T1000 (cell line): ENCODE measurements around the gene FGFRL1.
"Not testable (repeated sequence)": the region's sequence is repeated elsewhere in the genome, so short reads cannot be mapped to it uniquely, and the experiment has no call there.

Experiments
- DNase-seq: peaks from one replicate; lab custom pipeline; 2025; ENCODE audit warnings: mixed read lengths; lab: John Stamatoyannopoulos, UW

Gene FGFRL1

DNA sequence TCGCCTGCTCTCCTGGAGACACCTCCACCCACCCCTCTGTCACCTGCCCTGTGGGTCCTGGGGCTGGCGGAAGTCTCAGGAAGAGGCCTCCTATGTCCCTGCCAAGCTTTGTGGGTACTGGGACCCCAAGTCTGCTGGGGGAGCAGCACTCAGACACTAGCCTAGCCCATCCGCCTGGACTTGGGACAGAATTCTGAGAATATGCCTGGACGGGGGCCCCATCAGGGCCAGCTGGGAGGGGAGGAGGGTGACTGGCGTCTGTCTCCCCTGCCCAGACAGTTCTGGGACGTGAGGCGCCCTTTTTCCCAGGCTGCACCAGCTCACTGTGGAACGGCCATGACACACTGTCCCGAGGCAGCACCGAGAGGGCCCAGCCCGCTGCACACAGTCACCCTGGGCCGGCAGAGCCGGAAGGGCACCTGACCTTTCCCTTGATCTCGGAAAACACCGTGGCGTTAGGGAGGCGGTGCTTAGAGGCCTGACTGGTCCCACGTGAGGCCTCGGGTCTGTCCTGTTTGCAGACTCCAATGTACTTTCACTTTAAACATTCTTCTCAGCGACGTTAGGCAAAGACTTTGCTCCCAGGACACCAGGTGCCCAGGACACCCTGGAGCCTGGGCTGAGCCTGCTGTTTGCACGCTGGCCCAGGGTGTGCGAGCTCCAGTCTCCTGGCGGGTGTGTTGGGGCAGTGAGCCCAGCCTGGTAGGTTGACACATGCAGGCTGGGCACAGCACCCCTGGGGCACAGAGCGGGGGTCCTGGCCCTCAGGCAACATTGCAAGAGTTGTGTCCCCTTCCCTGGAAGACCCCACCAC, 18.9 kb upstream of the FGFRL1 start:
- DNase-seq: no peak

GRCh38 chr4:993111-994029, 18.1 kb upstream of the FGFRL1 start, which contains the start of gene SLC26A1:
Gene SLC26A1, minus strand, starts transcription at chr4:993404. Its CDS starts 1,701 bp downstream, at chr4:991703.
- DNase-seq: no peak

- no peak for DNase-seq
Observed at GRCh38 chr4:995311-996026, 16.0 kb upstream of the FGFRL1 start.

DNA sequence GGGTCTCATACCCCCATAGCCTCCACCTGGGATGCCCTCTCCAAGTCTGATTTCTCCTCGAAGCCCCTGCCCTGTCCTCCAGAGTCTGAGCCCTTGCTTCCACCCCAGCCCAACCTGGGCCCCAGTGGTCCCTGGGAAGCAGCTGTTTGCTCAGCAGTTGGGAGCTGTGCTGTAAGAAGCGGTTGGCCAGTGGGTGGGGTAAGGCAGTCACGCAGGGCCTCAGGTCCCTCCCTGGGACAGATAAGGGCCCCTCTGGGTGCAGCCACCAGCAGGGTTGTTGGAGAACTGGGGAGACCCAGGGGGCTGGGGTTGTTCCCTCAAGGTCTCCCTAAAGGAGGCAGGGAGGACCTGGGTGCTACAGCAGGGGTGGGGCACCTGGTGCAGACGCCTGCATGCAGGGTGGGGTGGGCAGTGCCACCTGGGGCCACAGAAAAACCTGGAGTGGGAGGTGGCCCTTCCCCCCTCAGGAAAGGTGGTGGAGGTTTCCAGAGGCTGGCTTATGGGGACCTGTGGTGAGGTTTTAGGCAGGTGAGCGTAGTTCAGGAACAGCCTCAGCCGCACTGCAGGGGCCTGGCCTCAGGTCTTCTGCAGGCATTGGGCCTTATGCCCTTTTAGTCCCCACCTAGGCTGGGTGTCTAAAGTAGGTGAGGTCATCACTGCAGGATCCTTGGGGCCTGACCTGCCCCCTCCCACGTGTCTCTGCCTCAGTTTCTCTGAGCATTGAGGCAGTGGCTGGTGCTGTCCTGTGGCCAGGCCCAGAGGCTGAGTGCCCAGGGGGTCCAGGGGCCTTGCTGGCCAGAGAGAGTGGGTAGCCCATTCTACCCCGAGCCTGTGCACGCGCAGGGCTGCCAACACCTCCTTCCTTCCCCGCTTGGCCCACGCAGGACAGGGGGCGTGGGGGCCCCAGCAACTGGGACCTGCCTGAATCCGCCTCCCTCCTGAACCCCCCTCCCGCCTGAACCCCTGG, 15.1 kb upstream of the FGFRL1 start:
- DNase-seq: no peak

DNA sequence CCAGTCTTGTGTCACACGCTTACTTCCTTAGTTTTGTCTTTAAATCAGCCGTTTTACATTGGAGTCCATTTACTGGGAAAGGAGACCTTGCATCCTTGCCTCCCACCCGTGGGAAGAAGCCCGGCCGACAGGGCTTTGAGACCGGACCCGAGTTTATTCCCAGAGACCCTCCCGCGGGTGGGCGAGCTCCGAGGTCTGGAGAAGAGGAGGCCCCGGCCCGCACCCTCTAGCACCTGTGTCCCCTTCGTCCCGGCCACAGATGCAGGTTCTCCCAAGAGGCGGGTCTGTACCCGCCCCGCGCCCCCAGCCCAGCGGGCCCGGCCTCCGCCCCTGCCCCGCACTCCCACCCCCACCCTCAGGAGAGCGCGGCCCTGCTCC, 14.4 kb upstream of the FGFRL1 start:
- DNase-seq: no peak

GRCh38 chr4:997375-998071, 13.9 kb upstream of the FGFRL1 start:
- no peak for DNase-seq

GRCh38 chr4:998096-998691, 13.2 kb upstream of the FGFRL1 start:
- no peak for DNase-seq

DNA sequence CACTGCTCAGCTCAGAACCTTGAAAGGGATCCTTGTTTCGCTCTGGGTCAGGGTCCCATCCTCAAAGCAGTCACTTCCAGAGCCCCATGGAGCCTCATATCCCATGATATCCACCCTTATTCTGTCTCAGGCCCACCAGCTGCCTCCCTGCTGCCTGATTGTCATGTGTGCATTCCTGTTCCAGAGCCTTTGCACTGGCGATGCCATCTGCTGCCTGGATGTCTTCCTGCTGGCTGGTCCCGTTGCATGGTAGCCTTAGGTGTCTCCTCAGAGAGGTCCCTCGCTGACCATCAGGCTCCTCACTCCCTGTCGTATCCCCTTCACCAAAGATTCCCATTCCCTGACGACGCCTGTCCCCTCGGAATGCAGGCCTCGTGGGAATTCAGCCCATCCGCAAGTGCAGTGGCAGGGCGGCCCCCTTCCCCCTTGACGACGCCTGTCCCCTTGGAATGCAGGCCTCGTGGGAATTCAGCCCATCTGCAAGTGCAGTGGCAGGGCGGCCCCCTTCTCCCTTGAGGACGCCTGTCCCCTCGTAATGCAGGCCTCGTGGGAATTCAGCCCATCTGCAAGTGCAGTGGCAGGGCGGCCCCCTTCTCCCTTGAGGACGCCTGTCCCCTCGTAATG, 12.1 kb upstream of the FGFRL1 start:
- not testable (repeated sequence) for DNase-seq

DNA sequence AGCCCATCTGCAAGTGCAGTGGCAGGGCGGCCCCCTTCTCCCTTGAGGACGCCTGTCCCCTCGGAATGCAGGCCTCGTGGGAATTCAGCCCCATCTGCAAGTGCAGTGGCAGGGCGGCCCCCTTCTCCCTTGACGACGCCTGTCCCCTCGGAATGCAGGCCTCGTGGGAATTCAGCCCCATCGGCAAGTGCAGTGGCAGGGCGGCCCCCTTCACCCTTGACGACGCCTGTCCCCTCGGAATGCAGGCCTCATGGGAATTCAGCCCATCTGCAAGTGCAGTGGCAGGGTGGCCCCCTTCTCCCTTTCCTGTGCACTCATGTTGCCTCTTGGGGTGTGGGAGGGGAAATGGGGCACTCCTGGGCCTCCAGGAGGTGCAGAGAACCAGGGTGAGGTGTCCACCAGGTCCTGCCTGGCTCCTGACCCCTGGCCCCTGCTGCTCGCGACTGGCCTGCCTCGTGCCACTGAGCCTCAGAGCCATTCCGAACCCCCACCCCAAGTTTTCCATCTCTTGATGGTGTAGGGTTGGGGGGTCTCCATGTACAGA, 11.5 kb upstream of the FGFRL1 start:
- DNase-seq: no peak

DNA sequence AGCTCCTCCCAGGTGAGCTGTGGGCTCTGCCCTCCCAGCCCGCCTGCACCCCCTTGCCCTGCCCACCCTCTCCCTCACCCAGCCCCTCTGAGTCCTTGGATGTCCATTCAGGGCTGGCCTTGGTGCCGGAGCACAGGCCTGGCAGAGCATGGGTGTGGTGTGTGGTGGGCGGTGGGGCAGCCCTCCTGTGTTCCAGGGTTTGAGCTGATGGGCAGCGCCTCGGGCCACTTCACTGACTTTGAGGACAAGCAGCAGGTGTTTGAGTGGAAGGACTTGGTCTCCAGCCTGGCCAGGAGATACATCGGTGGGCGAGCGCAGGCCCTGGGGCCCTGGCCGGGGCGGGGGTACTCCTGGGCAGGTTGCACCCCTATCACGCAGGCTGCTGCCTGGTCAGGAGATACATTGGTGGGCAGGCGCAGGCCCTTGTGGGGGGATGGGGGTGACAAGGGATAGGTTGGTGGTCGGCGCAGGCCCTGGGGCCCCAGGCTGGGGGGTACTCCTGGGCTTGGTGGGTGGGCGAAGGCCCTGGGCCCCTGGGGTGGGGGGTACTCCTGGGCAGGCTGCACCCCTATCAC, 10.7 kb upstream of the FGFRL1 start:
- DNase-seq: no peak

DNA sequence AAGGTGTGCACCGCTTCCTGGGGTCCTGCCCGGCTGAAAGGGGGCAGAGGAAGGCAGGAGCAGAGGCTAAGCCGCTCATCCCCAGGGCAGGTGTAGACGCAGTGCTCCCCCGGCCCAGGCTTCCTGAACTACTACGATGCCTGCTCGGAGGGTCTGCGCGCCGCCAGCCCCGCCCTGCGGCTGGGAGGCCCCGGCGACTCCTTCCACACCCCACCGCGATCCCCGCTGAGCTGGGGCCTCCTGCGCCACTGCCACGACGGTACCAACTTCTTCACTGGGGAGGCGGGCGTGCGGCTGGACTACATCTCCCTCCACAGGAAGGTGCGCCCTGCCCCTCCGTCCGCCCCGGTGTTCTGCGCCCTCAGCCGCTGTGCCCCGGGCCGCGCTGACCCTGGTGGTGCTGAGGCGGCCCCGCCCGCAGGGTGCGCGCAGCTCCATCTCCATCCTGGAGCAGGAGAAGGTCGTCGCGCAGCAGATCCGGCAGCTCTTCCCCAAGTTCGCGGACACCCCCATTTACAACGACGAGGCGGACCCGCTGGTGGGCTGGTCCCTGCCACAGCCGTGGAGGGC, 9.8 kb upstream of the FGFRL1 start:
- DNase-seq: no peak

DNA sequence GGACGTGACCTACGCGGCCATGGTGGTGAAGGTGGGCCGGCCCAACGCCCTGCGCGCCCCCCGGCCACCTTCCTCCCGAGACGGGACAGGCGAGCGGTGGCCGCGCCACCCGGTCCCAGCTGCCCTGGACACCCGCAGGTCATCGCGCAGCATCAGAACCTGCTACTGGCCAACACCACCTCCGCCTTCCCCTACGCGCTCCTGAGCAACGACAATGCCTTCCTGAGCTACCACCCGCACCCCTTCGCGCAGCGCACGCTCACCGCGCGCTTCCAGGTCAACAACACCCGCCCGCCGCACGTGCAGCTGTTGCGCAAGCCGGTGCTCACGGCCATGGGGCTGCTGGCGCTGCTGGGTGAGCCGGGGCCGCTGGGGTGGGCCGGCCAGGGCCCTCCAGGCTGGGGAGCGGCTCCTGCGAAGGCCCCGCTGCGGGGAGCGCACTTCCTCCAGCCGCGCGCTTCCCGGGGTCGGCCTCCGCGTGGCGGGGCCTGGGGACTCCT, 9.2 kb upstream of the FGFRL1 start:
- DNase-seq: no peak

- DNase-seq: no peak
Observed at GRCh38 chr4:1002631-1003251, 8.7 kb upstream of the FGFRL1 start.

DNA sequence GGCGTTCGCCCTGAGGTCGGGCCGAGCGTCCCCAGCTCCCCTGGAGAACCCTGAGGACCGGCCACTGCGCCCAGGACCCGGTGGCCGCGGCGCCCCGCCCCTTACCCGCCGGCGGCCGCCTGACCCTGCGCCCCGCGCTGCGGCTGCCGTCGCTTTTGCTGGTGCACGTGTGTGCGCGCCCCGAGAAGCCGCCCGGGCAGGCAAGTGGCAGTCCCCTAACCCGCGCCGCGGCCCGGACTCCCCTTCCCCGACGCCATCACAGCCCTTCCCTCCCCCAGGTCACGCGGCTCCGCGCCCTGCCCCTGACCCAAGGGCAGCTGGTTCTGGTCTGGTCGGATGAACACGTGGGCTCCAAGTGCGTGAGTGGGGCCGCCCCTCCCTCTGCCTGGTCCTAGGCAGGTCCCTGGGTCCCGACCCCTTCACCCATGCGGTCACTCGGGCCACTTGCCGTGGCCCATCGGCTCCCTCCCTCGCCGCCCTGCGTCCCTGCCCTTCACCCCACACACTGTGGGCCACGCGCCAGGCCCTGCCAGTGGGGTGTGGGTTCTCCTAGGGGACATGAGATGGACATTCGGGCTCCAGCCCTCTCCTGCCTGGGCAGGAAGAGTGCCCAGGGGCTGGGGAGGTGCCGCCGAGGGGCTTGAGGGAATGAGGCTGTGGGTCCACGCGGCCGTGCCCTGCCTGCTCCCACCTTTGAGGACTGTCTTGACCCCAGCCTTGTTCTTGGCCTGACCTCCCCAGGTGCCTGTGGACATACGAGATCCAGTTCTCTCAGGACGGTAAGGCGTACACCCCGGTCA, 8.0 kb upstream of the FGFRL1 start:
- DNase-seq: no peak

DNA sequence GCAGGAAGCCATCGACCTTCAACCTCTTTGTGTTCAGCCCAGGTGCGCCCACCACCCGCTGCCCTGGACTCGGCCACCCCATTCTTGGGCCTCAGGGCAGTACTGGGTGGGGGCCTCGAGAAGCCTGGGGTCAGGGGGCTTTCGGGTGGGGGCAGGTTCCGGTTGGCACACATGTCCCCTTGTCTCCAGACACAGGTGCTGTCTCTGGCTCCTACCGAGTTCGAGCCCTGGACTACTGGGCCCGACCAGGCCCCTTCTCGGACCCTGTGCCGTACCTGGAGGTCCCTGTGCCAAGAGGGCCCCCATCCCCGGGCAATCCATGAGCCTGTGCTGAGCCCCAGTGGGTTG, 7.4 kb upstream of the FGFRL1 start:
- DNase-seq: no peak

DNA sequence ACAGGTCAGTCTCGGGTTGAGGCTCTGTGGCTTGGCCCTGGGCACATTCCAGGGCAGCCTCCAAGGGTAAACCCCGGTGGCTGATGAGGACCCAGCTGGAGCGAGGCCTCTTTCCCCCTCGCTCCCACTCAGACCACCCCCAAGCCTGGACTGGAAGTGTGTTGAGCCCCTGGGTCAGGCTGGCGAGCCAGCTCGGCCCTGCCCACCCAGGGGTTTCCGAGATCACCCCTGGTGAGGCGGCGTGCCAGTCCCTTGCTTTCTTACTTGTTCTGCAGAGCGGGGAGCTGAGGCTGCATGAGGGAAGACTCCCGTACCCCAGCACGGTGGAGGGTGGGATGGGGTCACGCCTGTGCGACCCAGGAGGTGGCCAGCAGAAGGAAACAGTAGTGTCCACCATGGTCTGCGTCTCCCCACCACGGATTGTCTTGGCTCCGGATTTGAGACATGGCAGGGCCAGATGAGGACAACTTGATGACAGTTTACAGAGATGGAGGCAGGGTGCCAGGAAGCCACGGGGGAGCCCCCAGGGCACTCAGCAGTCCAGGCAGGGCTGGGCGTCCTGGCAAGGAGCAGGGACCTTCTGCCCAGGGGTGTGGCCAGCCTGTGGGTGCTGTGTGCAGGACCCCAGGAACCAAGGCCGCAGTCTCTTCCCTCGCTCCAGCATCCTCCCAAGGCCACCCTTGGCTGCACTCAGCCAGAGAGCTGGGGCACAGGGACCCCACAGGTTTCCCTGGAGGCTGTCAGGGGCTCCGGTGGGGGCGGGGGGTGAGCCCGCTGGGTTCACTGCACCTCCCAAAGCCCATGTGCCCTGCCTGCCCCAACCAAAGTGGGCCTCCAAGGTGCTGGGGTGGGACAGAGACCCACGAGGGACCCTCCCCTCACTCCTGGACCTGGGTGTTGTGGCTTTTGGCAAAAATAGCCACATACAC, 6.6 kb upstream of the FGFRL1 start:
- DNase-seq: no peak
